SK-N-SH (cell line): ENCODE data around the gene MEGF6. TPM values are rescaled to one million over a fixed set of nuclear protein-coding genes. Genes with fewer than 3 reads are reported as not detected.

Experiments used
- CTCF ChIA-PET: fragments of 300-600, 350-600 bp; formaldehyde crosslinking; extraction: SDS; loops from one replicate; lab custom pipeline; 2021; lab: Yijun Ruan, JAX
- POLR2A ChIA-PET: fragments of 350-600 bp; sonication (Branson Sonifier 250); formaldehyde crosslinking; extraction: SDS; loops from one replicate; lab custom pipeline; 2020; ENCODE audit warnings: antibody characterized with exemption, inconsistent platforms; lab: Yijun Ruan, JAX
- DNase-seq: peaks from one replicate; pipeline ENCODE4 v3.0.0; 2012
- H2AFZ ChIP-seq: fragments of 200-600 bp; sonication (generic); 2 replicates; pipeline ENCODE4 v1.8.1; 2016; ENCODE audit warnings: antibody characterized with exemption, mild to moderate bottlenecking, low read depth
- H3F3A ChIP-seq: fragments of 200-600 bp; sonication (generic); replicated peaks from 2 replicates; pipeline ENCODE3; 2016; ENCODE audit warnings: antibody characterized with exemption, mild to moderate bottlenecking; ENCODE audit not compliant: insufficient read depth
- H3K27ac ChIP-seq, 2 experiments: fragments of 200-500 bp in 1 of 2; fragments of 200-600 bp in 1 of 2; sonication (Bioruptor generic) in 1 of 2; sonication (generic), shearing (Covaris generic) in 1 of 2; 2 replicates each; pipeline versions ENCODE4 v1.5.1 to v1.6.1; 2014 to 2016; ENCODE audit warnings: low read depth in 2 of 2, inconsistent platforms in 1 of 2, low read length in 1 of 2, mild to moderate bottlenecking in 1 of 2, mixed read lengths in 1 of 2
- H3K27me3 ChIP-seq: fragments of 200-600 bp; sonication (generic), shearing (Covaris generic); 2 replicates; pipeline ENCODE4 v1.6.1; 2016; ENCODE audit warnings: mixed run types; ENCODE audit not compliant: insufficient read depth
- H3K36me3 ChIP-seq, 2 experiments: fragments of 200-500 bp in 1 of 2; fragments of 200-600 bp in 1 of 2; sonication (Bioruptor generic) in 1 of 2; sonication (generic) in 1 of 2; replicated peaks in 1 of 2; 2 replicates each; pipeline versions ENCODE3 to v1.5.1; 2014 to 2016; ENCODE audit warnings: low read length in 1 of 2, mild to moderate bottlenecking in 1 of 2; ENCODE audit not compliant: insufficient read depth in 2 of 2, control insufficient read depth in 1 of 2
- H3K4me1 ChIP-seq, 2 experiments: fragments of 200-500 bp in 1 of 2; fragments of 200-600 bp in 1 of 2; sonication (Bioruptor generic) in 1 of 2; sonication (generic), shearing (Covaris generic) in 1 of 2; 2 replicates each; pipeline versions ENCODE4 v1.5.1 to v1.6.1; 2014 to 2016; ENCODE audit warnings: low read depth in 1 of 2, low read length in 1 of 2, mixed run types in 1 of 2; ENCODE audit not compliant: insufficient read depth in 2 of 2, control insufficient read depth in 1 of 2
- H3K4me2 ChIP-seq: fragments of 200-600 bp; sonication (generic), shearing (Covaris generic); 2 replicates; pipeline ENCODE4 v1.6.1; 2017; ENCODE audit warnings: mixed run types
- H3K4me3 ChIP-seq, 2 experiments: fragments of 200-500 bp in 1 of 2; fragments of 200-600 bp in 1 of 2; sonication (Bioruptor generic) in 1 of 2; sonication (generic), shearing (Covaris generic) in 1 of 2; 2 replicates each; pipeline versions ENCODE4 v1.5.1 to v1.8.1; 2014 to 2016; ENCODE audit warnings: low read depth in 2 of 2, inconsistent platforms in 1 of 2, low read length in 1 of 2, mild to moderate bottlenecking in 1 of 2, mixed read lengths in 1 of 2, moderate library complexity in 1 of 2
- H3K79me2 ChIP-seq: fragments of 200-600 bp; sonication (generic); 2 replicates; pipeline ENCODE4 v1.8.1; 2017; ENCODE audit warnings: mild to moderate bottlenecking; ENCODE audit not compliant: insufficient read depth
- H3K9ac ChIP-seq: fragments of 200-600 bp; sonication (generic); 2 replicates; pipeline ENCODE4 v1.6.1; 2017; ENCODE audit warnings: mixed run types
- H3K9me2 ChIP-seq: fragments of 200-600 bp; sonication (generic); 2 replicates; pipeline ENCODE4 v1.6.1; 2017; ENCODE audit warnings: mixed run types
- H3K9me3 ChIP-seq: fragments of 200-600 bp; sonication (generic); 2 replicates; pipeline ENCODE4 v1.6.1; 2017; ENCODE audit warnings: mixed run types, mild to moderate bottlenecking, moderate library complexity
- H4K20me1 ChIP-seq: fragments of 200-600 bp; sonication (generic); 2 replicates; pipeline ENCODE4 v1.6.1; 2017; ENCODE audit warnings: mild to moderate bottlenecking, mixed run types; ENCODE audit not compliant: insufficient read depth
- MXI1 ChIP-seq: IDR thresholded peaks from 2 replicates; pipeline ENCODE4 v1.6.1; 2012; ENCODE audit warnings: mild to moderate bottlenecking, low read depth, low read length, improper control_type of control experiment
- RAD21 ChIP-seq: IDR thresholded peaks from 2 replicates; pipeline ENCODE4 v1.6.1; 2012; ENCODE audit warnings: mild to moderate bottlenecking, low read length
- TEAD4 ChIP-seq: IDR thresholded peaks from 2 replicates; pipeline ENCODE4 v1.4.0; 2012; ENCODE audit warnings: mild to moderate bottlenecking, borderline replicate concordance; ENCODE audit not compliant: insufficient read depth
- ZBTB33 ChIP-seq: IDR thresholded peaks from 2 replicates; pipeline ENCODE4 v1.4.0; 2012; ENCODE audit warnings: low read depth, borderline replicate concordance
- WGBS: methylation state at CpG from one replicate; pipeline ENCODE4 v1.1.6; 2017; ENCODE audit warnings: low lambda C conversion rate; 5-methylcytosine and 5-hydroxymethylcytosine counted together
- polyA plus RNA-seq, 3 experiments: library from polyadenylated mRNA; depleted of rRNA; stranded (reverse); fragments of >200 nt; gene quantifications; 2 replicates each; pipeline ENCODE4 v1.2.3, GENCODE V29; 2012

The MEGF6 gene
- polyA plus RNA-seq, 1 of the 3 experiments (the other 2 are of a cell fraction), result 7.6 TPM

GRCh38 chr1:3627515-3628253 lies 16.4 kb upstream of the MEGF6 start:
- CTCF ChIA-PET, result interaction anchor here (0.8 to 5.2 kb wide), 19 partner anchors 8 to 174 kb away, joined by 3 to 32 read pairs (median 4); partner anchors contain the start of genes ARHGEF16, TP73 and WRAP73
- no peaks in the 10 kb centered on the region for H3K9me2 ChIP-seq
- DNase-seq, result peak; percentile 84
- no peak overlapping the region for H3K4me3 ChIP-seq
- no peaks in the 10 kb centered on the region for H4K20me1 ChIP-seq
- no peak overlapping the region for H3K9ac ChIP-seq
- H3K9me3 ChIP-seq, result no peaks in the 10 kb centered on the region
- 83% methylated on average over 19 of the region's 26 CpGs for WGBS
- H2AFZ ChIP-seq, result no peak overlapping the region
- H3K4me1 ChIP-seq, result peaks cover 0 to 38% of the 10 kb centered on the region in 2 experiments; a peak in 2 of 4 replicates
- POLR2A ChIA-PET, result interaction anchor here (1.1 to 2.1 kb wide), 5 partner anchors 11 to 194 kb away, joined by 3 to 6 read pairs (median 4); partner anchors contain the start of gene TP73
- no peak overlapping the region for H3K4me2 ChIP-seq
- H3K27me3 ChIP-seq, result no peaks in the 10 kb centered on the region
- H3F3A ChIP-seq, result peaks cover 3% of the 10 kb centered on the region
- H3K27ac ChIP-seq, result peak overlapping the region in 1 of 2 experiments; percentile 92; a peak in 2 of 4 replicates
- TF ChIP-seq MXI1 (peak; percentile 10; the same call in 1 of the 2 replicates), ZBTB33 (no peak)
- H3K36me3 ChIP-seq, result peaks cover 9 to 48% of the 10 kb centered on the region in 2 experiments
- peaks cover 16% of the 10 kb centered on the region for H3K79me2 ChIP-seq

GRCh38 chr1:3626025-3626424 lies 14.7 kb upstream of the MEGF6 start:
- Histone ChIP-seq H3K27me3 (no peaks in the 10 kb centered on the region), H3F3A (peaks cover 3% of the 10 kb centered on the region), H3K4me1 (peaks cover 0 to 40% of the 10 kb centered on the region in 2 experiments; a peak in 2 of 4 replicates), H3K4me2 (peak overlapping the region; percentile 80; the same call in 1 of the 2 replicates), H3K36me3 (peaks cover 9 to 35% of the 10 kb centered on the region in 2 experiments), H3K9ac (peak overlapping the region; percentile 58; the same call in 1 of the 2 replicates), H3K9me2 (no peaks in the 10 kb centered on the region), H3K79me2 (peaks cover 16% of the 10 kb centered on the region), H3K9me3 (no peaks in the 10 kb centered on the region), H4K20me1 (no peaks in the 10 kb centered on the region), H3K4me3 (peak overlapping the region; percentile 66 to 93; a peak in 3 of 4 replicates), H3K27ac (peak overlapping the region in 1 of 2 experiments; percentile 77; a peak in 2 of 4 replicates), H2AFZ (no peak overlapping the region)
- TF ChIP-seq TEAD4 (no peak), RAD21 (no peak)
- ChIA-PET POLR2A (interaction anchor here (0.6 to 0.9 kb wide), 2 partner anchors 48 to 173 kb away, joined by 3 to 4 read pairs; no protein-coding TSS in a partner anchor), CTCF (interaction anchor here (0.7 to 1.9 kb wide), 11 partner anchors 11 to 818 kb away, joined by 3 to 7 read pairs (median 4); partner anchors contain the start of gene WRAP73)
- DNase-seq, result no peak
- WGBS, result 67% methylated on average over 4 of the region's 4 CpGs
